ENCODE measurements around the gene AGRP. TPM values are rescaled to one million over a fixed set of nuclear protein-coding genes. Genes with fewer than 3 reads are reported as not detected.
A peak's percentile ranks its signal among the peaks of the same experiment; 100 is the strongest.
"Not testable (repeated sequence)": the region's sequence is repeated elsewhere in the genome, so short reads cannot be mapped to it uniquely, and the experiment has no call there.

Gene AGRP
- total RNA-seq, 2 experiments from 2014 or later, result not detected

- BruUV-seq (replicated peaks), result no TSS peak
- CTCF ChIA-PET (ENCODE audit: unreplicated experiment), result interaction anchor here (1.2 to 2.4 kb wide), 4 partner anchors 16 to 151 kb away, joined by 3 to 9 read pairs (median 6); partner anchors contain the start of gene CTCF
- no peaks in the 10 kb centered on the region for H3K9me3 ChIP-seq (ENCODE audit: low read length)
- no peaks in the 10 kb centered on the region for H4K20me1 ChIP-seq (ENCODE audit: insufficient read depth, low read length)
- peak overlapping the region; percentile 91 for H3K27ac ChIP-seq (ENCODE audit: low read depth, low read length, poor library complexity, severe bottlenecking)
- no peaks in the 10 kb centered on the region for H3K36me3 ChIP-seq (ENCODE audit: insufficient read depth, low read length)
- peak; percentile 42 for DNase-seq (ENCODE audit: low spot score)
- H3K79me2 ChIP-seq (ENCODE audit: insufficient read depth, low read depth, low read length), result no peaks in the 10 kb centered on the region
- peak overlapping the region; percentile 85 for H3K4me2 ChIP-seq (ENCODE audit: low read length)
- peak overlapping the region; percentile 5; the same call in 1 of the 2 replicates for H2AFZ ChIP-seq (ENCODE audit: low read length)
- peaks cover 80% of the 10 kb centered on the region for H3K4me1 ChIP-seq (ENCODE audit: insufficient read depth, low read length, poor library complexity, severe bottlenecking)
- no peaks in the 10 kb centered on the region for H3K9me2 ChIP-seq (ENCODE audit: insufficient read depth, low read length)
- TF ChIP-seq CTCF (conservative IDR thresholded peaks at IDR 0.05; ENCODE audit: low read length) (no peak), EZH2phosphoT487 (IDR thresholded peaks at IDR 0.05; ENCODE audit: borderline replicate concordance, low read depth, low read length) (no peak)
- intact Hi-C loops (cut with micrococcal nuclease; ENCODE audit: unreplicated experiment), result no loop called here
- peak overlapping the region; percentile 61 for H3K4me3 ChIP-seq (ENCODE audit: low read depth, low read length, poor library complexity, severe bottlenecking)
- POLR2A ChIA-PET, result interaction anchor here (0.6 to 3.1 kb wide), 9 partner anchors 25 to 568 kb away, joined by 3 to 23 read pairs (median 6); partner anchors contain the start of genes AGRP, ATP6V0D1, CARMIL2 and NFATC3
Measured at GRCh38 chr16:67517155-67517445, 33.8 kb upstream of the AGRP start.

GRCh38 chr16:67516296-67517154 is 33.2 kb upstream of the AGRP start:
- peak overlapping the region; percentile 58; the same call in 1 of the 2 replicates for H2AFZ ChIP-seq (ENCODE audit: low read length)
- intact Hi-C loops (cut with micrococcal nuclease; ENCODE audit: unreplicated experiment), result no loop called here
- ChIA-PET POLR2A (interaction anchor here (0.6 to 3.1 kb wide), 9 partner anchors 16 to 568 kb away, joined by 3 to 23 read pairs (median 6); partner anchors contain the start of genes AGRP, ATP6V0D1, CARMIL2 and NFATC3), CTCF (ENCODE audit: unreplicated experiment) (interaction anchor here (1.0 to 2.4 kb wide), 6 partner anchors 16 to 151 kb away, joined by 3 to 9 read pairs (median 6); partner anchors contain the start of genes ATP6V0D1 and CTCF)
- peak overlapping the region; percentile 85 for H3K4me2 ChIP-seq (ENCODE audit: low read length)
- DNase-seq (ENCODE audit: low spot score), result no peak
- H4K20me1 ChIP-seq (ENCODE audit: insufficient read depth, low read length), result no peaks in the 10 kb centered on the region
- H3K9me2 ChIP-seq (ENCODE audit: insufficient read depth, low read length), result no peaks in the 10 kb centered on the region
- H3K4me3 ChIP-seq (ENCODE audit: low read depth, low read length, poor library complexity, severe bottlenecking), result no peak overlapping the region
- TF ChIP-seq EZH2phosphoT487 (IDR thresholded peaks at IDR 0.05; ENCODE audit: borderline replicate concordance, low read depth, low read length), result no peak
- peak overlapping the region; percentile 91 for H3K27ac ChIP-seq (ENCODE audit: low read depth, low read length, poor library complexity, severe bottlenecking)
- no peaks in the 10 kb centered on the region for H3K36me3 ChIP-seq (ENCODE audit: insufficient read depth, low read length)
- no TSS peak for BruUV-seq (replicated peaks)
- H3K9me3 ChIP-seq (ENCODE audit: low read length), result no peaks in the 10 kb centered on the region
- no peaks in the 10 kb centered on the region for H3K79me2 ChIP-seq (ENCODE audit: insufficient read depth, low read depth, low read length)
- peaks cover 77% of the 10 kb centered on the region for H3K4me1 ChIP-seq (ENCODE audit: insufficient read depth, low read length, poor library complexity, severe bottlenecking)

- peak overlapping the region; percentile 91 for H3K27ac ChIP-seq (ENCODE audit: low read depth, low read length, poor library complexity, severe bottlenecking)
- no TSS peak for BruUV-seq (replicated peaks)
- H3K4me2 ChIP-seq (ENCODE audit: low read length), result peak overlapping the region; percentile 55
- H3K79me2 ChIP-seq (ENCODE audit: insufficient read depth, low read depth, low read length), result no peaks in the 10 kb centered on the region
- POLR2A ChIA-PET, result interaction anchor here (0.6 to 2.3 kb wide), 7 partner anchors 10 to 348 kb away, joined by 3 to 21 read pairs (median 5); partner anchors contain the start of gene ATP6V0D1
- H4K20me1 ChIP-seq (ENCODE audit: insufficient read depth, low read length), result no peaks in the 10 kb centered on the region
- peaks cover 63% of the 10 kb centered on the region for H3K4me1 ChIP-seq (ENCODE audit: insufficient read depth, low read length, poor library complexity, severe bottlenecking)
- no peaks in the 10 kb centered on the region for H3K9me3 ChIP-seq (ENCODE audit: low read length)
- H3K36me3 ChIP-seq (ENCODE audit: insufficient read depth, low read length), result no peaks in the 10 kb centered on the region
- H2AFZ ChIP-seq (ENCODE audit: low read length), result peak overlapping the region; percentile 61; the same call in 1 of the 2 replicates
- CTCF ChIA-PET (ENCODE audit: unreplicated experiment), result interaction anchor here (0.8 to 1.5 kb wide), 4 partner anchors 18 to 33 kb away, joined by 3 to 8 read pairs (median 5); partner anchors contain the start of gene ATP6V0D1
- DNase-seq (ENCODE audit: low spot score), result peak; percentile 95
- intact Hi-C loops (cut with micrococcal nuclease; ENCODE audit: unreplicated experiment), result loop anchor here (1.0 kb wide), 3 partner anchors 20 to 86 kb away; partner anchors contain the start of gene ATP6V0D1
- H3K4me3 ChIP-seq (ENCODE audit: low read depth, low read length, poor library complexity, severe bottlenecking), result peak overlapping the region; percentile 12
- no peaks in the 10 kb centered on the region for H3K9me2 ChIP-seq (ENCODE audit: insufficient read depth, low read length)
- TF ChIP-seq CTCF (conservative IDR thresholded peaks at IDR 0.05; ENCODE audit: low read length) (peak; percentile 82), EZH2phosphoT487 (IDR thresholded peaks at IDR 0.05; ENCODE audit: borderline replicate concordance, low read depth, low read length) (no peak)
Measured at GRCh38 chr16:67514382-67514828, 31.1 kb upstream of the AGRP start.

GRCh38 chr16:67513892-67514291 is 30.5 kb upstream of the AGRP start:
- H3K4me1 ChIP-seq (ENCODE audit: insufficient read depth, low read length, poor library complexity, severe bottlenecking), result peaks cover 58% of the 10 kb centered on the region
- ChIA-PET CTCF (ENCODE audit: unreplicated experiment) (interaction anchor here (0.6 to 1.5 kb wide), 5 partner anchors 18 to 32 kb away, joined by 3 to 8 read pairs (median 5); partner anchors contain the start of gene ATP6V0D1), POLR2A (interaction anchor here (0.6 to 2.3 kb wide), 6 partner anchors 9 to 348 kb away, joined by 3 to 21 read pairs (median 4); partner anchors contain the start of gene ATP6V0D1)
- peak overlapping the region; percentile 12 for H3K4me3 ChIP-seq (ENCODE audit: low read depth, low read length, poor library complexity, severe bottlenecking)
- H3K9me2 ChIP-seq (ENCODE audit: insufficient read depth, low read length); H4K20me1 ChIP-seq (ENCODE audit: insufficient read depth, low read length); H3K9me3 ChIP-seq (ENCODE audit: low read length); H3K36me3 ChIP-seq (ENCODE audit: insufficient read depth, low read length); BruUV-seq (replicated peaks); H3K79me2 ChIP-seq (ENCODE audit: insufficient read depth, low read depth, low read length): not testable (repeated sequence)
- H3K4me2 ChIP-seq (ENCODE audit: low read length), result peak overlapping the region; percentile 55
- peak overlapping the region; percentile 91 for H3K27ac ChIP-seq (ENCODE audit: low read depth, low read length, poor library complexity, severe bottlenecking)
- intact Hi-C loops (cut with micrococcal nuclease; ENCODE audit: unreplicated experiment), result loop anchor here (1.0 kb wide), 3 partner anchors 20 to 86 kb away; partner anchors contain the start of gene ATP6V0D1
- peak overlapping the region; percentile 61; the same call in 1 of the 2 replicates for H2AFZ ChIP-seq (ENCODE audit: low read length)
- DNase-seq (ENCODE audit: low spot score), result peak; percentile 53

All from OCI-LY7 (cell line).